ENCODE results near the gene URM1. TPM values are rescaled to one million over a fixed set of nuclear protein-coding genes. Genes with fewer than 3 reads are reported as not detected.
A peak's percentile ranks its signal among the peaks of the same experiment; 100 is the strongest.

The URM1 gene
- total RNA-seq, 6 experiments from 2014 or later = 16.6 to 25.9 (median 22.2) TPM

GRCh38 chr9:128358090-128358489 lies 13.1 kb upstream of the URM1 start:
- H3K36me3 ChIP-seq = peaks cover 0 to 13% (median 4%) of the 10 kb centered on the region in 4 donors
- H3K9me3 ChIP-seq = no peaks in the 10 kb centered on the region
- DNase-seq (no peak), ATAC-seq (peak in 1 of 4 donors; percentile 27)
- TF ChIP-seq, protein P1, sequence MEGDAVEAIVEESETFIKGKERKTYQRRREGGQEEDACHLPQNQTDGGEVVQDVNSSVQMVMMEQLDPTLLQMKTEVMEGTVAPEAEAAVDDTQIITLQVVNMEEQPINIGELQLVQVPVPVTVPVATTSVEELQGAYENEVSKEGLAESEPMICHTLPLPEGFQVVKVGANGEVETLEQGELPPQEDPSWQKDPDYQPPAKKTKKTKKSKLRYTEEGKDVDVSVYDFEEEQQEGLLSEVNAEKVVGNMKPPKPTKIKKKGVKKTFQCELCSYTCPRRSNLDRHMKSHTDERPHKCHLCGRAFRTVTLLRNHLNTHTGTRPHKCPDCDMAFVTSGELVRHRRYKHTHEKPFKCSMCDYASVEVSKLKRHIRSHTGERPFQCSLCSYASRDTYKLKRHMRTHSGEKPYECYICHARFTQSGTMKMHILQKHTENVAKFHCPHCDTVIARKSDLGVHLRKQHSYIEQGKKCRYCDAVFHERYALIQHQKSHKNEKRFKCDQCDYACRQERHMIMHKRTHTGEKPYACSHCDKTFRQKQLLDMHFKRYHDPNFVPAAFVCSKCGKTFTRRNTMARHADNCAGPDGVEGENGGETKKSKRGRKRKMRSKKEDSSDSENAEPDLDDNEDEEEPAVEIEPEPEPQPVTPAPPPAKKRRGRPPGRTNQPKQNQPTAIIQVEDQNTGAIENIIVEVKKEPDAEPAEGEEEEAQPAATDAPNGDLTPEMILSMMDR (IDR thresholded peaks at IDR 0.05) = no peak
- no peak overlapping the region for H3K27ac ChIP-seq
- no peak overlapping the region for H3K4me3 ChIP-seq
- peaks cover 0 to 5% (median 0%) of the 10 kb centered on the region in 4 donors for H3K4me1 ChIP-seq
- no peaks in the 10 kb centered on the region for H3K27me3 ChIP-seq
- 37% methylated on average over 6 of the region's 8 CpGs for WGBS (ENCODE audit: insufficient coverage, low coverage, low lambda C conversion rate, missing lambda C conversion rate)
- intact Hi-C loops (cut with DNase I) = no loop called here

DNA sequence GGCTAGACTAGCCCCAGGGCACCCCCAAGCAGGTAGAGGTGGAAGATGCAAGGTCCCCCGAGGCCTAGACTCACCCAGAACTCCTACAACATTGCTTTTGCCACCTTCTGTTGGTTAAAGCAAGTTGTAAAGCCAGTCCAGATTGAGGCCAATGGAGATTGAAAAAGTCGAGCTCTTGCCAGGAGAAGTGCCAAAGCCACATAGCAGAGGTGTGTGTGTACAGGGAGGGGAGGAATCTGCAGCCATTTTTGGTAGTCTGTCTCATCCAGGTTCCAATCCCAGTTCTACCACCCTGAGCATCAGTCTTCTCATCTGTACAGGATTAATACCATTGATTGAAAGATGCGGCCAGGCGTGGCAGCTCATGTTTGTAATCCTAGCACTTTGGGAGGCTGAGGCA lies 12.3 kb upstream of the URM1 start:
- TF ChIP-seq, protein P1 (IDR thresholded peaks at IDR 0.05) = no peak
- no peak for TF ChIP-seq POLR2A (IDR thresholded peaks at IDR 0.05)
- intact Hi-C loops (cut with DNase I) = no loop called here
- Histone ChIP-seq H3K36me3 (peaks cover 0 to 13% (median 4%) of the 10 kb centered on the region in 4 donors), H3K27me3 (no peaks in the 10 kb centered on the region), H3K27ac (no peak overlapping the region), H3K4me1 (peaks cover 0 to 5% (median 0%) of the 10 kb centered on the region in 4 donors), H3K9me3 (no peaks in the 10 kb centered on the region), H3K4me3 (no peak overlapping the region)
- WGBS (ENCODE audit: insufficient coverage, low coverage, low lambda C conversion rate, missing lambda C conversion rate) = 85% methylated on average over 3 of the region's 4 CpGs
- DNase-seq = no peak
- ATAC-seq = no peak

DNA sequence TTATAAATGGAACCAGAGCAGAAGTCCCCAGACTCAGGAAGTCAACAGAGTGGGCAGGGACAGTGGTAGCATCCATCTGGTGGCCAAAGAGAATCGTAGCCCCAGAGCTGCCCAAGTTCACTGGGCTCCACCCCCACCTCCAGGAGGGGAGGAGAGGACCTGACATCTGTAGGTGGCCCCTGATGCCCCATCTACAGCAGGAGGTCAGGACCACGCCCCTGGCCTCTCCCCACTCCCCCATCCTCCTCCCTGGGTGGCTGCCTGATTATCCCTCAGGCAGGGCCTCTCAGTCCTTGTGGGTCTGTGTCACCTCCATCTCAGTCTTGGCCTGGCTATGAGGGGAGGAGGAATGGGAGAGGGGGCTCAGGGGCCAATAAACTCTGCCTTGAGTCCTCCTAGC lies 10.3 kb upstream of the URM1 start:
- DNase-seq (no peak), ATAC-seq (no peak)
- Histone ChIP-seq H3K9me3 (no peaks in the 10 kb centered on the region), H3K4me1 (peaks cover 0 to 11% (median 0%) of the 10 kb centered on the region in 4 donors), H3K36me3 (peaks cover 0 to 5% (median 2%) of the 10 kb centered on the region in 4 donors), H3K27ac (no peak overlapping the region), H3K4me3 (no peak overlapping the region), H3K27me3 (no peaks in the 10 kb centered on the region)
- no peak for TF ChIP-seq POLR2A (IDR thresholded peaks at IDR 0.05)
- TF ChIP-seq, protein P1 (IDR thresholded peaks at IDR 0.05) = no peak
- intact Hi-C loops (cut with DNase I) = loop anchor here in 1 of 2 donors (10.0 kb wide), 1 partner anchor 54 kb away; no protein-coding TSS in a partner anchor
- WGBS (ENCODE audit: insufficient coverage, low coverage, low lambda C conversion rate, missing lambda C conversion rate) = no CpG with 5 or more reads among the region's 2 CpGs

- Histone ChIP-seq H3K27ac (no peak overlapping the region), H3K4me3 (peak overlapping the region; percentile 42 to 54 (median 43)), H3K9me3 (no peaks in the 10 kb centered on the region), H3K36me3 (no peaks in the 10 kb centered on the region), H3K27me3 (no peaks in the 10 kb centered on the region), H3K4me1 (peaks cover 0 to 11% (median 0%) of the 10 kb centered on the region in 4 donors)
- ATAC-seq (peak in 2 of 4 donors; percentile 5 to 9), DNase-seq (no peak)
- intact Hi-C loops (cut with DNase I) = loop anchor here in 1 of 2 donors (10.0 kb wide), 1 partner anchor 53 kb away; no protein-coding TSS in a partner anchor
- TF ChIP-seq, protein P1 (IDR thresholded peaks at IDR 0.05) = no peak
- TF ChIP-seq POLR2A (IDR thresholded peaks at IDR 0.05) = no peak
- 55% methylated on average over 5 of the region's 14 CpGs for WGBS (ENCODE audit: insufficient coverage, low coverage, low lambda C conversion rate, missing lambda C conversion rate)
Observed at GRCh38 chr9:128361296-128361985, 9.7 kb upstream of the URM1 start.
